MM.1S (cell line): ENCODE measurements around the gene ZNF35.

Experiments used
- EZH2 ChIP-seq: fragments of 300-600 bp; sonication (generic); optimal IDR thresholded peaks from 2 replicates; pipeline ENCODE3; 2017; ENCODE audit warnings: low read depth, mild to moderate bottlenecking, antibody characterized with exemption, low read length, mixed read lengths
- TF ChIP-seq, protein P1 (sequence below): fragments of 300-600 bp; sonication (generic); IDR thresholded peaks from 2 replicates; pipeline ENCODE4 v1.5.1; 2016; ENCODE audit warnings: antibody characterized with exemption, low read length, mixed read lengths

DNA sequence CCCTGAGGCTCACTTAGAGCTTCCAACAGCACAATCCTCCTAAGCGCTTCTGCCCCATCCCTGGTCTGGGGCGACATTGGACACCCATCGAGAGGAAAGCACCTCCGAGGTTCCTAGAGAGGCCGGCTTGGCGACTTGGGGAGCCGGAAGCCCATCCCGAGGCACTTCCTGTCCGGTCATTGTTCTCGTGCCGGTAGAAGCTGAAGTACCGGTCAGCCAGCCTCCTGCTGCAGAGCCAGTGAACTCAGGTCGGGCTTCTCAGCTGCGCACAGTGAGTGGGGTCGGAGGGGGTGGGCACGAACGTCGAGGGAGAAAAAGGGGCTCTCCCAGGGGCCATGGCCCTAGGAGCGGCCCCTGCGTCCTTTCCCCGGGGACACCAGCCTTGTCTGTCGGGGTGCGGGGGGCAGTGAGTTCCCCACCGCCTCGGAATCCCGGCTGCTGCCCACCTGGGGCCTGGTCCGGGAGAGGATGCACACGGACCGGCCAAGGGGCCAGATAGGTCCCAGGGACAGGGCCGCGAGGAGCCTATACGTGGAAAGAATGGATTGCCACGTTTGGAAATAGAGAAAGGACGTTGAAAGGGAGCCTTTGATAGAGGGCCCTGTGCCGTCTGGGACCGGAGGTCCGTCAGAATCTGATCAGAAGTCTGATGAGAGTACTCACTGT is at the start of gene ZNF35:
- TF ChIP-seq, protein P1, sequence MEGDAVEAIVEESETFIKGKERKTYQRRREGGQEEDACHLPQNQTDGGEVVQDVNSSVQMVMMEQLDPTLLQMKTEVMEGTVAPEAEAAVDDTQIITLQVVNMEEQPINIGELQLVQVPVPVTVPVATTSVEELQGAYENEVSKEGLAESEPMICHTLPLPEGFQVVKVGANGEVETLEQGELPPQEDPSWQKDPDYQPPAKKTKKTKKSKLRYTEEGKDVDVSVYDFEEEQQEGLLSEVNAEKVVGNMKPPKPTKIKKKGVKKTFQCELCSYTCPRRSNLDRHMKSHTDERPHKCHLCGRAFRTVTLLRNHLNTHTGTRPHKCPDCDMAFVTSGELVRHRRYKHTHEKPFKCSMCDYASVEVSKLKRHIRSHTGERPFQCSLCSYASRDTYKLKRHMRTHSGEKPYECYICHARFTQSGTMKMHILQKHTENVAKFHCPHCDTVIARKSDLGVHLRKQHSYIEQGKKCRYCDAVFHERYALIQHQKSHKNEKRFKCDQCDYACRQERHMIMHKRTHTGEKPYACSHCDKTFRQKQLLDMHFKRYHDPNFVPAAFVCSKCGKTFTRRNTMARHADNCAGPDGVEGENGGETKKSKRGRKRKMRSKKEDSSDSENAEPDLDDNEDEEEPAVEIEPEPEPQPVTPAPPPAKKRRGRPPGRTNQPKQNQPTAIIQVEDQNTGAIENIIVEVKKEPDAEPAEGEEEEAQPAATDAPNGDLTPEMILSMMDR: no peak
- TF ChIP-seq EZH2: no peak
